Right atrium auricular region (tissue), 2 donors: ENCODE results near the gene ZBP1. TPM values are rescaled to one million over a fixed set of nuclear protein-coding genes. Genes with fewer than 3 reads are reported as not detected.

Experiments
- DNase-seq: peaks from one replicate; pipeline ENCODE4 v3.0.0-alpha.2; 2019; ENCODE audit warnings: low spot score
- H3K27ac ChIP-seq, 2 donors: fragments of 200-600 bp; sonication (generic); 1 replicate in 1 of 2; 2 replicates in 1 of 2; pipeline ENCODE4 v1.5.1; 2016 to 2019
- H3K27me3 ChIP-seq, 2 donors: fragments of 200-600 bp; sonication (generic); one replicate each; pipeline versions ENCODE4 v1.5.1 to v1.6.0; 2017 to 2019
- H3K36me3 ChIP-seq: fragments of 200-600 bp; sonication (generic); one replicate; pipeline ENCODE4 v1.5.1; 2016
- H3K4me1 ChIP-seq, 2 donors: fragments of 200-600 bp; sonication (generic); one replicate each; pipeline versions ENCODE4 v1.5.1 to v1.6.0; 2017 to 2019
- H3K4me3 ChIP-seq, 2 donors: fragments of 200-600 bp; sonication (generic); 1 replicate in 1 of 2; 2 replicates in 1 of 2; pipeline ENCODE4 v1.5.1; 2017 to 2019; ENCODE audit warnings: mild to moderate bottlenecking in 1 of 2, moderate library complexity in 1 of 2
- H3K9me3 ChIP-seq, 2 donors: fragments of 200-600 bp; sonication (generic); one replicate each; pipeline ENCODE4 v1.5.1; 2019
- CTCF ChIP-seq, 2 donors: fragments of 200-600 bp; sonication (generic); IDR thresholded peaks; one replicate each; pipeline ENCODE4 v1.5.1; 2019; ENCODE audit warnings: antibody characterized with exemption in 2 of 2
- total RNA-seq, 2 donors: library from RNA; depleted of rRNA; stranded (reverse); fragments of >200 nt; gene quantifications; one replicate each; pipeline ENCODE4 v1.1.0, GENCODE V29; 2016

The ZBP1 gene
- total RNA-seq, 2 donors from 2014 or later = not detected

GRCh38 chr20:57663241-57663640 is 43.0 kb upstream of the ZBP1 start:
- peaks cover 0 to 23% of the 10 kb centered on the region in 2 donors for H3K4me1 ChIP-seq
- H3K27me3 ChIP-seq = no peaks in the 10 kb centered on the region
- H3K27ac ChIP-seq = no peak overlapping the region
- peaks cover 13% of the 10 kb centered on the region for H3K36me3 ChIP-seq
- H3K4me3 ChIP-seq = no peak overlapping the region
- no peaks in the 10 kb centered on the region for H3K9me3 ChIP-seq
- no peak for DNase-seq
- no peak for TF ChIP-seq CTCF (IDR thresholded peaks at IDR 0.05)

GRCh38 chr20:57662456-57663240 is 42.4 kb upstream of the ZBP1 start:
- TF ChIP-seq CTCF (IDR thresholded peaks at IDR 0.05) = no peak
- no peaks in the 10 kb centered on the region for H3K9me3 ChIP-seq
- no peak for DNase-seq
- H3K27me3 ChIP-seq = no peaks in the 10 kb centered on the region
- H3K4me3 ChIP-seq = no peak overlapping the region
- H3K27ac ChIP-seq = no peak overlapping the region
- peaks cover 19% of the 10 kb centered on the region for H3K36me3 ChIP-seq
- peaks cover 0 to 24% of the 10 kb centered on the region in 2 donors for H3K4me1 ChIP-seq

- H3K27me3 ChIP-seq = no peaks in the 10 kb centered on the region
- no peaks in the 10 kb centered on the region for H3K9me3 ChIP-seq
- H3K27ac ChIP-seq = no peak overlapping the region
- H3K36me3 ChIP-seq = peaks cover 20% of the 10 kb centered on the region
- H3K4me3 ChIP-seq = no peak overlapping the region
- TF ChIP-seq CTCF (IDR thresholded peaks at IDR 0.05) = no peak
- peaks cover 0 to 27% of the 10 kb centered on the region in 2 donors for H3K4me1 ChIP-seq
- DNase-seq = no peak
Measured at GRCh38 chr20:57661746-57662455, 41.7 kb upstream of the ZBP1 start.

GRCh38 chr20:57660922-57661745 is 40.9 kb upstream of the ZBP1 start:
- no peak for DNase-seq

More at GRCh38 chr20:57660922-57661745, 40.9 kb upstream of the ZBP1 start:
- no peaks in the 10 kb centered on the region for H3K9me3 ChIP-seq
- peaks cover 0 to 27% of the 10 kb centered on the region in 2 donors for H3K4me1 ChIP-seq
- no peak overlapping the region for H3K4me3 ChIP-seq
- no peak overlapping the region for H3K27ac ChIP-seq
- TF ChIP-seq CTCF (IDR thresholded peaks at IDR 0.05) = no peak
- H3K36me3 ChIP-seq = peaks cover 28% of the 10 kb centered on the region
- no peaks in the 10 kb centered on the region for H3K27me3 ChIP-seq
